NCI-H524 (cell line): ENCODE measurements around the gene TUBB2A.
"Not testable (repeated sequence)": the region's sequence is repeated elsewhere in the genome, so short reads cannot be mapped to it uniquely, and the experiment has no call there.

Source experiments
- DNase-seq, 2 experiments: peaks; one replicate each; lab custom pipeline; 2025; lab: John Stamatoyannopoulos, UW

Gene TUBB2A

DNA sequence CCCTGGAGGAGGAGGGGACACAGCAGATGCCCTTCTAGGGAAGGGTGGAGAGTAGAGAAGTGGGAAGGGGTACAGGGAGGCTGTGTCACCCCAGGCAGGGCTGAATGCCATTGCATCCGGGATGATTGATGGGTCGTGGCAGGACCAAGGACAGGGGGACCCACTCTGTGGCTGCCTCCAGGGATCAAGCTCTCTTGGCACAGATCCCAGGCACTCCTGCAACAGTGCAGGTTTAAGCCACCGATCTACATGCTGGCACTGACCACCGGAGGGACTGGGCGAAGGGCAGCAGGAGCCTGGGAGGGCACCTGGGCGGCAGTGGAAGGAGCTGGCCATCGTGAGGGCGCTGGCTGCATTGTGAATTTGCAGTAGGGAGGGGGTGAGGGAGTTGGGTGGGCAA is 22.6 kb upstream of the TUBB2A start:
- not testable (repeated sequence) for DNase-seq

- not testable (repeated sequence) for DNase-seq
Measured at GRCh38 chr6:3178666-3179065, 21.3 kb upstream of the TUBB2A start.

GRCh38 chr6:3176562-3177355 is 19.4 kb upstream of the TUBB2A start:
- DNase-seq, result no peak

DNA sequence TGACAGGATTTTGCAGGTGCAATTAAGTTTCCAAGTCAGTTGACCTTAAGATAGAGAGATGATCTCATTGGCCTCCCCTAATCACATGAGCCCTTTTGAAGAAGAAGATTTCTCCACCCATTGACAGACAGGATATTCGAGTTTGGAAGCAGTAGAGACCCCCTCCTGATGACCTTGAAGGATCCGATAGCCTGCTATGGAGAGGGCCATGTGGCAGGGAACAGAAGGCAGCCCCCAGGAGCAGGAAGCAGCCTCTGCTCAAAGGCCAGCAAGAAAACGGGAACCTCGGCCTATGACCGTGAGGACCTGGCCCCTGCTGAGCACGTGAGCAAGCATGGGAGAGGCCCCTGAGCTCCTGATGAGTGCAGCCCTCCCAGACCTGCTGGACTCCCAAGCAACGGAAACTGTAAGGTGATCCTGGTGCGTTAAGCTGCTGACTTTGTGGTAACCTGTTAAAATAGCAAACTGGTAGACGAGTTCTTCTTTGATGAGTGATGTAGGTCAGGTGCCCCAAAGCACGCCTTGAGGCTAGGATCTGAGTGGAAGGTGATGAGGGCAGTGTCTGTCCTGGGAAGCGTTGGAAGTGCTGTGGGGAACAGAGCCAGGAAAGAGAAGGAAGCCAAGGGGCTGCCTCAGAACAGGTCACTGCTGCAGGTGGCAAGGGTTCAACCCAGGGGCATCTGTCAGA is 18.5 kb upstream of the TUBB2A start:
- no peak for DNase-seq

GRCh38 chr6:3173636-3174089 is 16.3 kb upstream of the TUBB2A start:
- DNase-seq, result not testable (repeated sequence)

DNA sequence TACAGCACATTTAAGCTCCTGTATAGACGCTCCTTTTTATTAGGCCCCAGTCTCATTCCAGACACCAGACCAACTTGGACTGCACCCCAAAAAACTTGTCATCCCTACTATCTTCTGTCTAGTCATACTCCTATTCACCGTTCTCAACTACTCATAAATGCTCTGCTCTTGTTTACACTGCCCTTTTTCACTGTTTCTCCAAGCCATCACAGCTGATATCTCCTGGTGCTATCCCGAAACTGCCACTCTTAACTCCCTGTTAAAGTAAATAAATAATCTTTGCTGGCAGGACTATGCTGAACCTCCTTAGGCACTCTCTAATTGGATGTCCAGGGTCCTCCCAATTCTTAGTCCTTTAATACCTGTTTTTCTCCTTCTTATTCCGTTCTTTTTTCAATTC is 15.4 kb upstream of the TUBB2A start:
- not testable (repeated sequence) for DNase-seq

GRCh38 chr6:3171313-3172175 is 14.2 kb upstream of the TUBB2A start:
- not testable (repeated sequence) for DNase-seq

DNA sequence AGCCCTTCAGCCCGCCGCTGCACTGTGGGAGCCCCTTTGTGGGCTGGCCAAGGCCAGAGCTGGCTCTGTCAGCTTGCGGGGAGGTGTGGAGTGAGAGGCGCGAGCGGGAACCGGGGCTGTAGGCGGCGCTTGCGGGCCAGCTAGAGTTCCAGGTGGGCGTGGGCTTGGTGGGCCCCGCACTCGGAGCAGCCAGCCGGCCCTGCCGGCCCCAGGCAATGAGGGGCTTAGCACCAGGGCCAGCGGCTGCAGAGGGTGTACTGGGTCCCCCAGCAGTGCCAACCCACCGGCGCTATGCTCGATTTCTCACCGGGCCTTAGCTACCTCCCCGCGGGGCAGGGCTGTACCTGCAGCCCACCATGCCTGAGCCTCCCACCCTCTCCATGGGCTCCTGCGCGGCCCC is 13.3 kb upstream of the TUBB2A start:
- not testable (repeated sequence) for DNase-seq

GRCh38 chr6:3168046-3168445 is 10.7 kb upstream of the TUBB2A start:
- peak; percentile 83 to 92 for DNase-seq

DNA sequence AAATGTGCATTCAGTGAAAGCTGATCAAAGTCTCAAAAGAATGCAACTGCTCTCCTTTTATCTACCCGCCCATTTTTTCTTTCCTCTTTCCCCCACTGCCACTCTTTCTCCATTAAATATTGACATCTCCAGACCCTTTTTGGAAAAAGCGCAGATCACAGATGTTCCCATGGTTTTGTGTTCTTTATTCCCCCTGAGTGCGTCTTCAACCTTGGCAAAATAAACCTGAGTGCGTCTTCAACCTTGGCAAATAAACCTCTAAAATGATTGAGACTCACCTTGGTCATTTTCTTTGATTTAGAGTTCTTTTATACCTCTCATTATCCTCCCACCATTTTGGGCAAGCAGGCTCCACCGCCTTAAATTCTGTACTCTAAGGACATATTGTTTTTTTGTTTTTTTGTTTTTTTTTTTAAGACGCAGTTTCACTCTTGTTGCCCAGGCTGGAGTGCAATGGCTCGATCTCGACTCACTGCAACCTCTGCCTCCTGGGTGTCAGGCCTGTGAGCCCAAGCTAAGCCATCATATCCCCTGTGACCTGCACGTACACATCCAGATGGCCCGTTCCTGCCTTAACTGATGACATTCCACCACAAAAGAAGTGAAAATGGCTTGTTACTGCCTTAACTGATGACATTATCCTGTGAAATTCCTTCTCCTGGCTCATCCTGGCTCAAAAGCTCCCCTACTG is 9.3 kb upstream of the TUBB2A start:
- DNase-seq, result not testable (repeated sequence)

DNA sequence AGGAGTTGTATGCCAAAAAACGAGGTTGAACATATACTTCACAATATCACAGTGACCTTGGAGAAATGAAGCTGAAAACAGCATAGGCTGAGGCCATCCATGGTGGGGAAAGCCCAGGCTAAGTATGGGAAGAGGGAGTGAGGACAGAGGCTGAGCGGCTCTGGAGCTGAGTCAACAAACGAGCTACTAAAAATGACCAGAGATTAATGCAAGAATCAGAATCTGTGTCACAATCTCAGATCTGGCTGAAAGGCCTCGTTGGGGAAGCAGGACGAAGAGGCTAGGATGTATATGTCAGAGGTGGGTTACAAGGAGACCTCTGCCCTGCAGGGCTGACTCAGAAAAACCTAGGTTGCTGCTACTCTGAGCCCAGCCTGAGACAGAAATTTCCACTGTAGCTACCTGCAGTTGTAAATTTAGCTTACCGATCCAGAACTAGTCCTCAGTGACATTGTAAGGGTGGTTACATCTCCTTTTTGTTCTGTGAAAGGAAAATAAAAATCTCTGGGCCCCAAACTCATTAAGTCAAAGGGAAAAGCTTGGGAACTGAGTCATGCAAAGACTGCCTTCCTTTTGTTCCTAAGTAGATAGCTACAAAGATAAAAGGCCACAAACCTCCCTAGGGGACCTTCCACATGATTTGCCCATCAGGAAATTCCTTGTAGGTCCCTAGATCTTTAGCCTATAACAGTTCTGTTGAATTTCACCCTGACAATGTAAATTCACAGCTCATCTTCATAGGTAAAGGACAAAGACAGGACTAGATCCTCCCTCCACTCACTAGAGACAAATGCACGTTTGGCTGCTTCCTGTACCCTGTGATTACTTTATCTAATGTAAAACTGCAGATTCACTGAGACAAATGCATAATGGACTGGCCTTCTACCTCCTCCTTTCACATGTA is 8.5 kb upstream of the TUBB2A start:
- no peak for DNase-seq

DNA sequence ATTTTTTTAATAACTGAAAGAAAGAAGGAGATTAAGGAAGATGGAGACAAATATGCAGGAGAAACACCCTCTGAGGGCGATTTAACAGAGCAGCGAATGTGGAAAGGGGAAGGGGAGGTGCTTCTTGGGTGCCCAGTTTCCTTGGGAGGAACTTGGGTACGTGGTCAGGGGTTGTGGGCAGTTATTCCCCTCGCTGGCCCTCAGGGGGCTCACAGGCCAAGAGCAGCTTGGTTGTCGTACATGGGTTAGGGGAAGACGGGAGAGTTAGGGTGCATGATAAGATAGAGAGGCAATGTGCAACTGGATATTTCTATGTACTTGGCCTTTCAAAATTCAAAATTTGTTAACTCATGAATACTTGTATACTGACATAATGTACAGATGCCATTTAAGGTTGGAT is 7.0 kb upstream of the TUBB2A start:
- DNase-seq, result no peak

GRCh38 chr6:3163248-3163594 is 5.9 kb upstream of the TUBB2A start:
- no peak for DNase-seq

DNA sequence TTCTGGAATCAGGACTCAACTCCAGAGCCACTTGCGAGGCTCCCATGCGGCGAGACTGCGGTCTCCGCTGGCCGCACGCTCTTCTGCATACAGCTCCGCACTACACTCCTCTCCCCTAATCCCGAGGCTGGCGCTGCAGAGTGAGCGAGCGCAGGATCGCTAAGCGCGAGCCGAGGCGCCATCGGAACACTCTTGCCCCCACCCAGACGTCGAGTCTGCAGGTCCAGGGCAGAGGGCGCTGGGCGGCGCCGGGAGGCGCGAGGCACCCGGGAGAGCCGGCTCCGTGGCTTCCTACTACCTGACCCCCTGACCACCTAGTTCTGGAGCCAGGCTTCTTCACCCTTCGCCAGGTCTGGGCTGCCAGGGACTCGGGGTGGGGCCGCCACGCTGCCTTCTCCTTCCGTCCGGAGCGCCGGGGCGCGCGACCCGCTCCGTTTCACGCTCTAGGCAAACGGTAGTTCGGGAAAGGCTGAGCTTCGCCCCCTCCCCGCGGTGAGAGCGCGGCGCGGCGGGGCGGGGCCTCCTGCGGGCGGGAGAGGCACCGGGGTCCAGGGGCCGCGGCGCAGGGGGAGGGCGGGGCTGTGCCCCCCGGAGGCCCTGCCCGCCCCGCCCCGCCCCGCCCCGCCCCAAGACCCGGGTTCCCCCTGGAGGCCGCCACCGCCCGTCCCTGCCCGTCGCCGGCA is 5.4 kb upstream of the TUBB2A start:
- DNase-seq, result peak; percentile 68 to 86

DNA sequence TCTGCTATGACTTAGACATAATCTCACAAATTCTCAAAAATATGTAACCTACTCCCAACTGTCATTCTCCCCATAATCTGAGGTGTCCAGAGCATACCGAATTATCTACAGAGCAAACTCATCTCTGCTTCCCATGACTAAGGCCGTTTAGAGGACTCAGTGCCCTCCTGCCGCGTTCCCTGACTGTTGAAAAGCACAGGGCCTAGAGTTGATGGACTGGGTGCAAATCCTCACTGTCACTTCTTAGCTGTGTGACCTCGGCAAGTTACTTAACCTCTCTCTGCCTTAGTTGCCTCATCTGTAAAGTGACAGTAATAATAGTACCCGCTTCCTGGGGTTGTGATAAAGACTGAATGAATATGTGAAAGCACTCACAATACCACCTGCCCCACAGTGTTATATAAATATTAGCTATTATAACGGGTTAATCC is 4.7 kb upstream of the TUBB2A start:
- DNase-seq, result no peak

DNA sequence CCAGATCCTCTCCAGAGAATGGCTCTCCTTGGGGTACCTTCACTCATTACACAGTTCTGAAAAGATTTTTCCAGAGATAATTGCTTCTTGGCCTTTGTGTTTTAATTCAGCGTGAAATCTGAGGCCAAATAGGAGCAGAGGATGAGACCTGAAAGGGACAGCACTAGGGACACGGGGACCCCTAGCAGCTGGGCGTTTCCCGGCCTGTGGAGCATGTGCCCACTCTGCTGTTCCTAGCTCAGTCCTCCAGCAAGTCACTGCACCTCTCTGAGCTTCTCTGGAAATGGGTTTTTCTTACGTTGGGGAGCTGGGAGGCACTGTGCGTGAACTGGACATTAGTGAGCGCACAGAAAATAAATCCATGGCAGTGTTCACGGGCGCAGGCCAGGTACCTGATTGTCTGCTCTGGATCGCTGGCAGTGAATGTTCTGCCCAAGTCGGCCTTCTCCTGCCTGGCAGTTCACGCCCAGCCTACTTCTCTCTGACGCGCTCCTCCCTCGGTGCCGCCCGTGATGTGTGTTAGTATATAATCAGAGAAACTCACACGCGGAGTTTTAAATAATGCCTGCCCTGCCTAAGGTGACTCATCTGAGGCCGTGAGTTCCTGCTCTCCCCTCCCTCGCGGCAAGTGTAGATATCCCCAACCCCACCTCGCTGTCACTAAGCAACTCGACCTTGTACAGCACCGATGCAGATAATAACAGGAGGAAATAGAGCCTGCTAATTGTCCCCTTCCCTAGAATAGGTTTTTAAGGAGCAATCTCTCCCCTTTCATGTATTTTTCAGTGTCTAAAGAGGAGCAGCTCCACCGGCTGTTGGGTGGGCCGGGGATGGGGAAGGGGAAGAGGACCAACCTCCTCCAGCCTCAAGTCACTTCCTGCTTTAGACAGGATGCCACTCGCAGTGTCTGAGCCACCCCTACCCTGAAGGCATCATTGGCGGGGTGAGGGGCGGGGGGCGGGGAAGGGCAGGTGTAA is 2.7 kb upstream of the TUBB2A start:
- no peak for DNase-seq

GRCh38 chr6:3156184-3157130 is 887 bp downstream of the TUBB2A start:
- peak; percentile 22 to 51 for DNase-seq

- not testable (repeated sequence) for DNase-seq
Measured at GRCh38 chr6:3155416-3155815, 1.9 kb downstream of the TUBB2A start.
